A549 treated with Mapracorat at 1 μM for 4 hours (cell line): ENCODE results near the gene CMTM7. TPM values are rescaled to one million over a fixed set of nuclear protein-coding genes. Genes with fewer than 3 reads are reported as not detected.

Source experiments
- total RNA-seq: library from RNA; stranded (reverse); fragments of 200-300 nt; extraction: Qiagen RNA extraction; gene quantifications from 5 replicates; pipeline ENCODE4 v1.2.3, GENCODE V29; 2022

Gene CMTM7, protein sequence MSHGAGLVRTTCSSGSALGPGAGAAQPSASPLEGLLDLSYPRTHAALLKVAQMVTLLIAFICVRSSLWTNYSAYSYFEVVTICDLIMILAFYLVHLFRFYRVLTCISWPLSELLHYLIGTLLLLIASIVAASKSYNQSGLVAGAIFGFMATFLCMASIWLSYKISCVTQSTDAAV
- total RNA-seq, result 31.7 to 36.0 TPM (median 35.1 TPM) in 5 replicates

DNA sequence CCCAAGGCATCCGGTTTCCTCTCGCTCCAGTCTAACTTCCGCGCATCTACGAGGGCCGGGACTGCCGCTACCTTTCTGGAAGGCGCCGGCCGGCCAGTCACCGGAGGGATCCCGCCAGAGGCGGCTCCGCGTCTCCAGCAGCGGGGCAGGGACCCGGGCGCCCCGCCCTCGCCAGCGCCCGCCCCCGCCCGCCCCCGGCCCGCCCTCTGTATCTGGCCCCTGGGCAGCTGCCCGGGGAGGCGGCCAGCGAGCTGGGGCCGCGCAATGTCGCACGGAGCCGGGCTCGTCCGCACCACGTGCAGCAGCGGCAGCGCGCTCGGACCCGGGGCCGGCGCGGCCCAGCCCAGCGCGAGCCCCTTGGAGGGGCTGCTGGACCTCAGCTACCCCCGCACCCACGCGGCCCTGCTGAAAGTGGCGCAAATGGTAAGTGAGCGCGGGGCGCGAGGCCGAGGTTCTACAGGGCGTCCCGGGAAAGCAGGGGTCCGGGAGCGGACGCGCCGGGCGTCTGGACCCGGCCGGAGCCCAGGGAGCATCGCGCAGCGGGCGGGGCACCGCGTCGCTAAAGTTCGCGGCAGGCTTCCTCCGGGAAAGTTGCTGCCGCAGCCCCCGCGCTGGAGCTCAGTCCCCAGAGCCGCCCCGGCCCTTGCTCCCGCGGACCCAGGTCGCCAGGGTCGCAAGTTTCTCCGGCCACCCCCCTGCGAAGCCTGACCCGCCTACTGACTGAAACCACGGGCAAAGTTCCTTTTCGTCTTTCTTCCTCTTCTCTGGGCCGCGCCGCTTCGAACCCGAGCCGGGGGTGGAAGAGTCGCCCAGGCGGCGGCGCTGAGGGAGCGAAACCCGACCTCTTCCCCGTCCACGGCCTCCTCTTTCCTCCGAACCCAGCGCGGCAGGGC, at the start of gene CMTM7:
Gene CMTM7, plus strand, starts transcription at position 211 of the 893 bp plus-strand sequence. Its CDS starts 54 bp downstream, at position 265.

DNA sequence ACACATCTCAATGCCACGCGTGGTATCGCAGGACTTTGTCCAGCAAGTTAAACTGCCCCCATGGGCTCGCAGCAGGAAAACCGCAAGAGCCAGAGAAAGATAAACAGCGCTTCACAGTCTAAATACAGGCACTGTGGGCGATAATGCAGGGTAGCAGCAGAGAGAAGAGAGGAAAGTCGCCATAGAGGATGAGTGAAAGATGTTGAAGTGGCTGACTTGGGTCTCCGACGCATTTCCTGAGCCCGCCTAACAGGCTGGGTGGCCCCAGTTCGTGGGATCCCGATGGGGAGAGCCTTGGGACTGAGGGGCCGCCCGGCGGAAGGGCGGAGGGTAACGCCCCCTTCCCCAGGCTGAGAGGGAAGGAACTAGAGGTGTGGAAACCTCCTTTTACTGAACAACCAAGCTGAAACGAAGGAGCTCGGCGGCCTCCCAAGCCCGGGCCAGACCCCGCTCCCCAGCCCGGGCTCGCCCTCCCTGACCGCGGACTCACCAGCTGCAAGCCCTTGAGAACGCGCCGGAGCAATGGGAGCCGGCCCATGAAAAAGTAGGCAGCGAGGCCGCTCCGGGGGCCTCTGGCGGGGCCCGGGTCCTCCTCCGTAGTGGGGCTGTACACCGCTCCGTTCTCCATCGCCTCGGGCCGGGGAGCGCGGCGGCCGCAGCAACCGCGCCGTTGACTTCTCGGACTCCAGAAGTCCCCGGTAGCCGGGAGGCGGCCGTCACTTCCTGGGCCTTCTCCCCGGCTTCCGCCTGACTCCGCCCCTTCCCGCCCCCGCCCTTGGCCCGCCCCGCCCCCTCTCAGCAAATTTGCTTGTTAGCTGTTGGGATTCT, 110.7 kb downstream of the CMTM7 start, which contains the start of gene CMTM6:
Gene CMTM6, minus strand, starts transcription at position 735 of the 828 bp plus-strand sequence. Its CDS starts 107 bp downstream, at position 628.

Other genes starting within 250 kb of the CMTM7 start
- 8.2 to 14.4 TPM (median 13.4 TPM) in 5 replicates for gene CMTM8, start 153.2 kb upstream of the CMTM7 start, total RNA-seq
- 34.3 to 41.8 TPM (median 40.6 TPM) in 5 replicates for gene CMTM6, start 111.0 kb downstream of the CMTM7 start, total RNA-seq
- gene DYNC1LI1, start 179.0 kb downstream of the CMTM7 start, total RNA-seq, result 37.4 to 50.8 TPM (median 41.0 TPM) in 5 replicates